Natural killer cell (primary cell): ENCODE results near the gene H2AZ1. TPM values are rescaled to one million over a fixed set of nuclear protein-coding genes. Genes with fewer than 3 reads are reported as not detected.

Experiments
- ATAC-seq, 3 donors: fragments of 150-1000 bp in 2 of 3; fragments of 200-7000 bp in 1 of 3; cut with Tn5 transposase; 1 replicate in 1 of 3; 2 replicates in 2 of 3; pipeline ENCODE4 v1.10.0; 2021; ENCODE audit warnings: mild to moderate bottlenecking in 2 of 3, moderate library complexity in 2 of 3
- DNase-seq, 2 donors: peaks; one replicate each; pipeline versions ENCODE4 v3.0.0 to v3.0.0-alpha.2; 2013 to 2021; ENCODE audit warnings: mixed read lengths in 1 of 2
- H3K27ac ChIP-seq: one replicate; pipeline ENCODE4 v1.5.1; 2013; ENCODE audit warnings: mild to moderate bottlenecking, low read length
- H3K27me3 ChIP-seq: one replicate; pipeline ENCODE4 v1.6.1; 2013; ENCODE audit warnings: low read length; ENCODE audit not compliant: control insufficient read depth, insufficient read depth
- H3K36me3 ChIP-seq: one replicate; pipeline ENCODE4 v1.6.1; 2013; ENCODE audit warnings: low read length; ENCODE audit not compliant: control insufficient read depth, insufficient read depth
- H3K4me1 ChIP-seq: one replicate; pipeline ENCODE4 v1.6.1; 2013; ENCODE audit warnings: low read length; ENCODE audit not compliant: control insufficient read depth, insufficient read depth
- H3K4me3 ChIP-seq: one replicate; pipeline ENCODE4 v1.5.1; 2013; ENCODE audit warnings: low read length
- H3K9me3 ChIP-seq: one replicate; pipeline ENCODE4 v1.6.1; 2013; ENCODE audit warnings: low read length; ENCODE audit not compliant: control insufficient read depth, insufficient read depth
- H3K27ac Mint-ChIP-seq, 2 donors: one replicate each; pipeline ENCODE4 v1.8.0; 2022; ENCODE audit warnings: mild to moderate bottlenecking in 2 of 2, mixed read lengths in 2 of 2, moderate library complexity in 1 of 2
- H3K27me3 Mint-ChIP-seq, 2 donors: one replicate each; pipeline ENCODE4 v1.8.0; 2022; ENCODE audit warnings: low read depth in 2 of 2, mixed read lengths in 2 of 2
- H3K36me3 Mint-ChIP-seq: one replicate; pipeline ENCODE4 v1.8.0; 2022; ENCODE audit warnings: mixed read lengths
- H3K4me1 Mint-ChIP-seq, 2 donors: one replicate each; pipeline ENCODE4 v1.8.0; 2022; ENCODE audit warnings: mixed read lengths in 2 of 2
- H3K4me3 Mint-ChIP-seq: one replicate; pipeline ENCODE4 v1.8.0; 2022; ENCODE audit warnings: mild to moderate bottlenecking, moderate library complexity, mixed read lengths
- H3K9me3 Mint-ChIP-seq, 2 donors: one replicate each; pipeline ENCODE4 v1.8.0; 2022; ENCODE audit warnings: mixed read lengths in 2 of 2
- WGBS: methylation state at CpG from one replicate; pipeline ENCODE4 v1.1.7; 2013; ENCODE audit warnings: missing lambda C conversion rate; ENCODE audit not compliant: insufficient coverage; 5-methylcytosine and 5-hydroxymethylcytosine counted together
- intact Hi-C: fragments of 100-400 bp; cut with micrococcal nuclease; formaldehyde crosslinking; loops from one replicate; pipeline ENCODE4 v1.14.2; 2022
- total RNA-seq, 4 donors: library from RNA; stranded (reverse); fragments of 120-200 nt in 1 of 4; gene quantifications; one replicate each; pipeline versions ENCODE4 v1.2.3 to v1.2.4, GENCODE V29; 2013 to 2022
- TF ChIP-seq, protein P1 (sequence below): fragments of 200-600 bp; IDR thresholded peaks from one replicate; pipeline ENCODE4 v1.8.0; 2022; ENCODE audit warnings: antibody characterized with exemption

Gene H2AZ1
- total RNA-seq, 3 donors from 2014 or later (not counting 1 experiment from before 2014, with no cell fraction given): 87.7 to 91.3 (median 89.5) TPM

- intact Hi-C loops: no loop called here
- no peaks in the 10 kb centered on the region for H3K27me3 Mint-ChIP-seq
- peak overlapping the region; percentile 71 for H3K4me3 ChIP-seq
Measured at GRCh38 chr4:99947190-99947578, 2.9 kb downstream of the H2AZ1 start.

DNA sequence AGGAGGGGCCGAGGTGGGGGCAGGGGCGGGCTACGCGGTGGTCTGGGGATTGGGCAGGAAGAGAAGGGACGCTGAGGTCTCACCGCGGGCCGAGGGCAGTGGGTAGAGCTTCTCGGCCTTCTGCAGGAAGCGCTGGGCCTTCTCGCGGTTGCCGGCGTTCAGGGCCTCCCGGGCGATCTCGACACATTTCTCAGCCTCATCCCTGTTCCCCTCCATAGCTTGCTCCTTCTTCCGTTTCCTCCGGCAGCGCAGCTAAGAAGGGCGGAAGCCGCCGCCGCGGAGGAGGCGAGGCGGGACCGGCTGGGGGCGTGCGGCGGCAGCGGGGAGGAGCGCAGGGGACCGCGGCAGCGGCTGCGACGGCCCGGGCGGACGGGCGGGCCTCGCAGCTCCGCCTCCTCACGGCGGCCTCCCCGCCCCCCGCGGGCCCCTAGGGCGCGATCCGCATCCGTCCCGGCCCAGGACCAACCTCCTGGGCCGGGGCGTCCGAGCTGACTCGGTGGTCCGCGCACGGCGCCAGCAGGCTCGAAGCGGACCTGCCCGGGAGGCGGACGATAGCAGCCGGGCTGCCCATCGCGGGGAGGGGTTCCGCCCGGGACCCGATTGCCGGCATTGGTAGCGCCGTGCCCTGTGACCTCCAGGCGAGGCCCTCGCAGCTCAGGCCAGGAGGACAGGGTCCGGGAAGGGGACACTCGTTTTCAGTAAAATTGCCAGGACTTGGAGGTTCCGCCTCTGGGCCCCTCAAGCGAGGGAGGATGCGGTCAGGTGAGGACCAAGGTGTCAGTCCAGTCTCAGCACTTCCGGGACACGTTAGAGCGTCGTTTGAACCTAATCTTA is 3.5 kb downstream of the H2AZ1 start, which contains the start of gene DNAJB14:
DNAJB14 (minus strand) TSS at position 263 of the 834 bp plus-strand sequence; CDS start at position 216, 47 bp downstream.
- peak; percentile 79 to 90 for DNase-seq
- H3K36me3 Mint-ChIP-seq: no peaks in the 10 kb centered on the region
- peaks cover 45 to 50% of the 10 kb centered on the region in 2 donors for H3K4me1 Mint-ChIP-seq
- peak; percentile 61 to 78 (median 69) for ATAC-seq
- Histone ChIP-seq H3K4me1 (peaks cover 21% of the 10 kb centered on the region), H3K9me3 (no peaks in the 10 kb centered on the region), H3K36me3 (peaks cover 9% of the 10 kb centered on the region), H3K4me3 (peak within 1 kb of the TSS; percentile 86), H3K27me3 (no peaks in the 10 kb centered on the region), H3K27ac (peak within 1 kb of the TSS; percentile 99)
- H3K9me3 Mint-ChIP-seq: no peaks in the 10 kb centered on the region
- no peaks in the 10 kb centered on the region for H3K27me3 Mint-ChIP-seq
- H3K27ac Mint-ChIP-seq: no peak within 1 kb of the TSS
- TF ChIP-seq, protein P1, sequence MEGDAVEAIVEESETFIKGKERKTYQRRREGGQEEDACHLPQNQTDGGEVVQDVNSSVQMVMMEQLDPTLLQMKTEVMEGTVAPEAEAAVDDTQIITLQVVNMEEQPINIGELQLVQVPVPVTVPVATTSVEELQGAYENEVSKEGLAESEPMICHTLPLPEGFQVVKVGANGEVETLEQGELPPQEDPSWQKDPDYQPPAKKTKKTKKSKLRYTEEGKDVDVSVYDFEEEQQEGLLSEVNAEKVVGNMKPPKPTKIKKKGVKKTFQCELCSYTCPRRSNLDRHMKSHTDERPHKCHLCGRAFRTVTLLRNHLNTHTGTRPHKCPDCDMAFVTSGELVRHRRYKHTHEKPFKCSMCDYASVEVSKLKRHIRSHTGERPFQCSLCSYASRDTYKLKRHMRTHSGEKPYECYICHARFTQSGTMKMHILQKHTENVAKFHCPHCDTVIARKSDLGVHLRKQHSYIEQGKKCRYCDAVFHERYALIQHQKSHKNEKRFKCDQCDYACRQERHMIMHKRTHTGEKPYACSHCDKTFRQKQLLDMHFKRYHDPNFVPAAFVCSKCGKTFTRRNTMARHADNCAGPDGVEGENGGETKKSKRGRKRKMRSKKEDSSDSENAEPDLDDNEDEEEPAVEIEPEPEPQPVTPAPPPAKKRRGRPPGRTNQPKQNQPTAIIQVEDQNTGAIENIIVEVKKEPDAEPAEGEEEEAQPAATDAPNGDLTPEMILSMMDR: no peak
- H3K4me3 Mint-ChIP-seq: peak within 1 kb of the TSS; percentile 98
- WGBS: under 1% methylated on average over 87 of the region's 87 CpGs
- intact Hi-C loops: loop anchor here (1.0 kb wide), 2 partner anchors 52 to 383 kb away; partner anchors contain the start of gene LAMTOR3

More at GRCh38 chr4:99947190-99947578, 2.9 kb downstream of the H2AZ1 start:
- Mint-ChIP-seq H3K4me1 (peaks cover 44 to 50% of the 10 kb centered on the region in 2 donors), H3K4me3 (peak overlapping the region; percentile 93), H3K27ac (no peak overlapping the region), H3K36me3 (no peaks in the 10 kb centered on the region), H3K9me3 (no peaks in the 10 kb centered on the region)
- Histone ChIP-seq H3K4me1 (peaks cover 21% of the 10 kb centered on the region), H3K9me3 (no peaks in the 10 kb centered on the region), H3K27ac (peak overlapping the region; percentile 99), H3K27me3 (no peaks in the 10 kb centered on the region), H3K36me3 (peaks cover 9% of the 10 kb centered on the region)
- TF ChIP-seq, protein P1: no peak
- DNase-seq (no peak), ATAC-seq (no peak)
- 10% methylated on average over 4 of the region's 8 CpGs for WGBS

DNA sequence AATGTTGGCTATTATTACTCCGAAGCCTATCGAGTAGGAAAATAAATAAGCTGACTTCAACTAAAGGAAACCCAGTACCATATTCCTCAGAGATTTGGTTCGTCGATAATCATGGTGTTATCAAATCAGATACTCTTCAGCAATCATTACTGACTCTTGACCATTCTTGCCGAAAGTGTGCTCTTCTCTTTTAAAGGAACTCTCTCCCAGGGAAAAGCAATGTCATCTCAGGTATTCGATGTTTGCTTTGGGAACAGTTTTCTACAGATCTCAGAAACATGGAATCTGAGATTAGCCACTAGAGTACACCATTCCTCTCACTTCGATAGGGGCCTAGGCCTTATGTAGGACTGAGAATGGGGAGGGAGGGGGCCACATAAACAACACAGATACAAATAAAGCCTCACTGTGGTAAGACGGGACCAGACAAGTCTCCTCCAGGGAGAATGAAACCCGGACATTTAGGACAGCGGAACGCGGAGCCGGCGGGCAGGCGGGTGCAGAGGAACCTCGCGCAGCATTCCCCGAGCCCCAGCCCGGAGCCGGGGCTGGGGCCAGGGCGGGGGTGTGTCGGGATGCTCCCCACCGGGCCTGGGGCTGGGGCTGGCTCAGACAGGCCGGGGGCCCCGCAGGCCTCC is 4.2 kb downstream of the H2AZ1 start:
- Histone ChIP-seq H3K9me3 (no peaks in the 10 kb centered on the region), H3K27me3 (no peaks in the 10 kb centered on the region), H3K4me1 (peaks cover 20% of the 10 kb centered on the region), H3K36me3 (peaks cover 9% of the 10 kb centered on the region), H3K4me3 (peak overlapping the region; percentile 86), H3K27ac (peak overlapping the region; percentile 90)
- Mint-ChIP-seq H3K9me3 (no peaks in the 10 kb centered on the region), H3K36me3 (no peaks in the 10 kb centered on the region), H3K27me3 (no peaks in the 10 kb centered on the region), H3K4me1 (peaks cover 53 to 56% of the 10 kb centered on the region in 2 donors), H3K27ac (no peak overlapping the region), H3K4me3 (peak overlapping the region; percentile 98)
- intact Hi-C loops: loop anchor here (1.0 kb wide), 2 partner anchors 52 to 383 kb away; partner anchors contain the start of gene LAMTOR3
- peak in 1 of 2 donors; percentile 53 for DNase-seq
- WGBS: 4% methylated on average over 24 of the region's 25 CpGs
- TF ChIP-seq, protein P1: no peak
- peak in 2 of 3 donors; percentile 3 to 5 for ATAC-seq
